Kidney (tissue), 14 donors: ENCODE results near the gene FKBP1B. TPM values are rescaled to one million over a fixed set of nuclear protein-coding genes. Genes with fewer than 3 reads are reported as not detected.

Experiments
- DNase-seq, 5 donors: peaks; one replicate each; pipeline ENCODE4 v3.0.0-alpha.2; 2013 to 2020
- FAIRE-seq: peaks from 2 replicates; lab custom pipeline; 2012; peaks lifted over from hg19 to GRCh38; lab: Jason Lieb, UNC
- H3K27ac ChIP-seq, 2 donors: one replicate each; pipeline ENCODE4 v1.7.0; 2013; ENCODE audit warnings: low read depth in 2 of 2, low read length in 2 of 2, inconsistent platforms in 1 of 2
- H3K27me3 ChIP-seq: one replicate; pipeline ENCODE4 v1.7.1; 2013; ENCODE audit warnings: low read length, inconsistent platforms; ENCODE audit not compliant: control insufficient read depth, insufficient read depth
- H3K36me3 ChIP-seq, 3 donors: one replicate each; pipeline versions ENCODE4 v1.7.0 to v1.7.1; 2013; ENCODE audit warnings: low read length in 3 of 3, control low read depth in 1 of 3, inconsistent platforms in 1 of 3; ENCODE audit not compliant: insufficient read depth in 3 of 3, control insufficient read depth in 2 of 3
- H3K4me1 ChIP-seq, 3 donors: one replicate each; pipeline versions ENCODE4 v1.7.0 to v1.7.1; 2013; ENCODE audit warnings: low read length in 3 of 3, inconsistent platforms in 1 of 3, low read depth in 1 of 3; ENCODE audit not compliant: control insufficient read depth in 2 of 3, insufficient read depth in 2 of 3
- H3K4me3 ChIP-seq, 3 donors: one replicate each; pipeline versions ENCODE4 v1.7.0 to v1.8.1; 2013; ENCODE audit warnings: low read length in 3 of 3, control low read depth in 1 of 3, inconsistent platforms in 1 of 3
- H3K9ac ChIP-seq, 3 donors: one replicate each; pipeline versions ENCODE4 v1.7.0 to v1.7.1; 2013; ENCODE audit warnings: low read length in 3 of 3, control low read depth in 1 of 3, inconsistent platforms in 1 of 3
- H3K9me3 ChIP-seq, 3 donors: one replicate each; pipeline versions ENCODE4 v1.7.0 to v1.7.1; 2013; ENCODE audit warnings: low read length in 3 of 3, control low read depth in 1 of 3, inconsistent platforms in 1 of 3; ENCODE audit not compliant: control insufficient read depth in 2 of 3, insufficient read depth in 1 of 3
- intact Hi-C: fragments of 100-400 bp; cut with DNase I; formaldehyde crosslinking; loops from one replicate; pipeline ENCODE4 v1.11.1; 2022
- polyA plus RNA-seq: library from polyadenylated mRNA; stranded (reverse); fragments of 350-450 nt; fragmentation: Illumina TruSeq; extraction: RNeasy Lipid Tissue Mini Kit (QIAGEN cat#74804); gene quantifications from one replicate; pipeline ENCODE4 v1.2.3, GENCODE V29; 2014; ENCODE audit warnings: low read depth, low replicate concordance; ENCODE audit not compliant: insufficient read depth
- total RNA-seq: library from RNA; stranded (reverse); fragmentation: NEBNext Ultra II Directional; extraction: Animal tissue kit (Norgen Biotek cat#: 25700); gene quantifications from one replicate; pipeline ENCODE4 v1.2.1, GENCODE V29; 2021
- TF ChIP-seq, protein P1 (sequence below): IDR thresholded peaks from 3 replicates; pipeline ENCODE4 v1.5.1; 2012; ENCODE audit warnings: mild to moderate bottlenecking, moderate library complexity, borderline replicate concordance; ENCODE audit not compliant: insufficient read depth; ENCODE audit errors: extremely low read depth
- donor health status: control.
- donor health status: control.
- donor health status: control.
- donor health status: control.
- donor health status: control.
- donor health status: DM: yes; HTN: yes; CAD: no.
- donor health status: Normal renal cell carcinoma (clear cell type).

FKBP1B gene
- total and polyA plus RNA-seq, 2 donors from 2014 or later = 11.8 to 19.8 TPM

DNA sequence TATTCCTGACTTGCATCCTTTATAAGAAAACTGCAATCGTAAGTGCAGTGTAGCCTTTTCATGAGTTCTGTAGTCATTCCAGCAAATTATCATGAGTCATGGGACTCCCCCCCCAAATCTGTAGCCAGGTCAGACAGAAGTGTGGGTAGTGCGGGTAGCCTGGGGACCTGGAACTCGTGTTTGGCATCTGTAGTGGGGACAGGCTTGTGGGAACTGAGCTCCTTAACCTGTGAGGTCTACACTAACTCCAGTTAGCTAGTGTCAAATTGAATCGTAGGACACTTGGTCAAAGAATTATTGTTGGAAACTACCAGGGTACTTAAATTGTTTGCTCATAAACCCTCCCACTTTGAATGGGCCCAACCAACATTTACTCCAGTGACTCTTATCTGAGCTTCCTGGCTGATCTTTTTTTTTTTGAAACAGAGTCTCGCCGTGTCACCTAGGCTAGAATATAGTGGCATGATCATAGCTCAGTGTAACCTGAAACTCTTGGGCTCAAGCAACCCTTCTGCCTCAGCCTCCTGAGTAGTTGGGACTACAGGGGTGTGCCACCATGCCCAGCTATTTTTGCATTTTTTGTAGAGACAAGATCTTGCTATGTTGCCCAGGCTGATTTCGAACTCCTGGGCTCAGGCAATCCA is 61.2 kb downstream of the FKBP1B start:
- Histone ChIP-seq H3K27me3 (no peaks in the 10 kb centered on the region), H3K36me3 (no peaks in the 10 kb centered on the region), H3K27ac (no peak overlapping the region), H3K4me1 (no peaks in the 10 kb centered on the region), H3K9ac (no peak overlapping the region), H3K4me3 (no peak overlapping the region), H3K9me3 (no peaks in the 10 kb centered on the region)
- DNase-seq (no peak), FAIRE-seq (no peak)
- intact Hi-C loops = no loop called here
- TF ChIP-seq, protein P1, sequence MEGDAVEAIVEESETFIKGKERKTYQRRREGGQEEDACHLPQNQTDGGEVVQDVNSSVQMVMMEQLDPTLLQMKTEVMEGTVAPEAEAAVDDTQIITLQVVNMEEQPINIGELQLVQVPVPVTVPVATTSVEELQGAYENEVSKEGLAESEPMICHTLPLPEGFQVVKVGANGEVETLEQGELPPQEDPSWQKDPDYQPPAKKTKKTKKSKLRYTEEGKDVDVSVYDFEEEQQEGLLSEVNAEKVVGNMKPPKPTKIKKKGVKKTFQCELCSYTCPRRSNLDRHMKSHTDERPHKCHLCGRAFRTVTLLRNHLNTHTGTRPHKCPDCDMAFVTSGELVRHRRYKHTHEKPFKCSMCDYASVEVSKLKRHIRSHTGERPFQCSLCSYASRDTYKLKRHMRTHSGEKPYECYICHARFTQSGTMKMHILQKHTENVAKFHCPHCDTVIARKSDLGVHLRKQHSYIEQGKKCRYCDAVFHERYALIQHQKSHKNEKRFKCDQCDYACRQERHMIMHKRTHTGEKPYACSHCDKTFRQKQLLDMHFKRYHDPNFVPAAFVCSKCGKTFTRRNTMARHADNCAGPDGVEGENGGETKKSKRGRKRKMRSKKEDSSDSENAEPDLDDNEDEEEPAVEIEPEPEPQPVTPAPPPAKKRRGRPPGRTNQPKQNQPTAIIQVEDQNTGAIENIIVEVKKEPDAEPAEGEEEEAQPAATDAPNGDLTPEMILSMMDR = no peak

DNA sequence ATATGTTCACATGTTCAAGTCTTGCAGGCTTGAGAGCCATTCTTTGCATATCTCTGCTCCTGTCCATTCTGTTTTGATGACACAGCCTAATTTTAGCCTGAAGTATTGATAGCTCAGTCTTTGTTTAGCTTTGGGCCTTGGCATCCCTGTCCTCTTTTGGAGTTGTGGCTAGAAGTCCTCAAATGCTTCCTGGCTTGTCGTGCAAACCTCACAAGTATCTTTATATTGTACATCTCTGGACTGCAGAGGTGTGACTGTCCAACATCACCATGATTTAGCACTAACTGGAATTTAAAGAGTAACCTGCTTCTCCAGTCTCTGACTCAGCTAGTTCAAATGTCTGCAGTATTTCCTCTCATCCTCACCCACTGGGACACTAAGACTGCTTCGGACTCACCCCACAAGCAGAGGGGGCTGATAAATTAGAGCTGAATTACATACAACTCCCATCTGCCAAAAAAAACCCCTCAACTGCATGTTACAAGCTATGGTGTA is 61.9 kb downstream of the FKBP1B start:
- Histone ChIP-seq H3K27ac (no peak overlapping the region), H3K9ac (no peak overlapping the region), H3K27me3 (no peaks in the 10 kb centered on the region), H3K4me1 (no peaks in the 10 kb centered on the region), H3K9me3 (no peaks in the 10 kb centered on the region), H3K4me3 (no peak overlapping the region), H3K36me3 (no peaks in the 10 kb centered on the region)
- TF ChIP-seq, protein P1 = no peak
- FAIRE-seq = no peak
- intact Hi-C loops = no loop called here
- peak in 1 of 5 donors; percentile 12 for DNase-seq

Other genes starting within 250 kb of the FKBP1B start
- 28.7 TPM for gene ATAD2B, start 122.6 kb upstream of the FKBP1B start, total RNA-seq
- gene ATAD2B, start 122.6 kb upstream of the FKBP1B start, polyA plus RNA-seq = 2.3 TPM
- 11.9 TPM for gene UBXN2A, start 109.3 kb upstream of the FKBP1B start, total RNA-seq
- 7.9 TPM for gene UBXN2A, start 109.3 kb upstream of the FKBP1B start, polyA plus RNA-seq
- 0.54 TPM for gene MFSD2B, start 39.7 kb upstream of the FKBP1B start, total RNA-seq
- not detected for gene MFSD2B, start 39.7 kb upstream of the FKBP1B start, polyA plus RNA-seq
- gene WDCP, start 2.4 kb upstream of the FKBP1B start, total RNA-seq = 11.7 TPM
- gene WDCP, start 2.4 kb upstream of the FKBP1B start, polyA plus RNA-seq = 2.9 TPM
- 74.8 TPM for gene SF3B6, start 26.6 kb downstream of the FKBP1B start, total RNA-seq
- 170 TPM for gene SF3B6, start 26.6 kb downstream of the FKBP1B start, polyA plus RNA-seq
- gene TP53I3, start 35.1 kb downstream of the FKBP1B start, total RNA-seq = 45.1 TPM
- 85.0 TPM for gene TP53I3, start 35.1 kb downstream of the FKBP1B start, polyA plus RNA-seq
- 0.79 TPM for gene PFN4, start 73.6 kb downstream of the FKBP1B start, total RNA-seq
- gene PFN4, start 73.6 kb downstream of the FKBP1B start, polyA plus RNA-seq = 2.1 TPM
- 35.2 TPM for gene FAM228B, start 73.7 kb downstream of the FKBP1B start, total RNA-seq
- 23.2 TPM for gene FAM228B, start 73.7 kb downstream of the FKBP1B start, polyA plus RNA-seq
- gene FAM228A, start 125.3 kb downstream of the FKBP1B start, total RNA-seq = 0.76 TPM
- 0.39 TPM for gene FAM228A, start 125.3 kb downstream of the FKBP1B start, polyA plus RNA-seq